ENCODE data around the gene DENND1A.

The DENND1A gene

DNA sequence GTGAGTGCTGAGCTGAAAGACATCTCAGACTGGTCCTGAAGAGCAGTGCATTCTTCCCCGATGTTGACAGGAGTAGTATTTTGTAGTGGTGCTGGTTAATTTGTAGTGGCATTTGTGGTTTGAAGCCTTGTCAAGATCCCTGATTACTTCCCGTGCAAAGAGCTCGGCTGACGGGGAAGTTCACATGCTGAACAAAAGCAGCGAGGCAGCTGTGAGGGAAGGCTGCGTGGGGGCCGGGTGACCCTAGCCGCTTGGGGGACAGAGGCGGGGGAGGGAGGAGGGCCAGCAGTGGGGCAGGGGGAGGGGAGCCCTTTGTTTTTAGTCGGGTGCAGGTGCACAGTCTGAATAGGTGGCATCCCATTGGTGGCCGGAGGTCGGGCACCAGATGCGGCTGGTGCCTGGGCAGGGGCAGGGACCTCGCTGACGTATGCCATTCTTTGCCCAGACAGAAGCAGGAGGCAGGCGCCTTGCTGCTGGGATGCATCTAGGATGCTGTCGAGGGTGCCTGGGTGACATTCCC, 509.3 kb downstream of the DENND1A start:
- no peak for DNase-seq

GRCh38 chr9:123419721-123420591, 510.0 kb downstream of the DENND1A start:
- DNase-seq, result no peak

- no peak for DNase-seq
Measured at GRCh38 chr9:123419091-123419490, 510.8 kb downstream of the DENND1A start.

- no peak for DNase-seq
Measured at GRCh38 chr9:123418506-123418905, 511.4 kb downstream of the DENND1A start.

GRCh38 chr9:123418052-123418430, 511.9 kb downstream of the DENND1A start:
- DNase-seq, result no peak

- no peak for DNase-seq
Measured at GRCh38 chr9:123417289-123418051, 512.5 kb downstream of the DENND1A start.

GRCh38 chr9:123416176-123416575, 513.8 kb downstream of the DENND1A start:
- DNase-seq, result no peak

DNA sequence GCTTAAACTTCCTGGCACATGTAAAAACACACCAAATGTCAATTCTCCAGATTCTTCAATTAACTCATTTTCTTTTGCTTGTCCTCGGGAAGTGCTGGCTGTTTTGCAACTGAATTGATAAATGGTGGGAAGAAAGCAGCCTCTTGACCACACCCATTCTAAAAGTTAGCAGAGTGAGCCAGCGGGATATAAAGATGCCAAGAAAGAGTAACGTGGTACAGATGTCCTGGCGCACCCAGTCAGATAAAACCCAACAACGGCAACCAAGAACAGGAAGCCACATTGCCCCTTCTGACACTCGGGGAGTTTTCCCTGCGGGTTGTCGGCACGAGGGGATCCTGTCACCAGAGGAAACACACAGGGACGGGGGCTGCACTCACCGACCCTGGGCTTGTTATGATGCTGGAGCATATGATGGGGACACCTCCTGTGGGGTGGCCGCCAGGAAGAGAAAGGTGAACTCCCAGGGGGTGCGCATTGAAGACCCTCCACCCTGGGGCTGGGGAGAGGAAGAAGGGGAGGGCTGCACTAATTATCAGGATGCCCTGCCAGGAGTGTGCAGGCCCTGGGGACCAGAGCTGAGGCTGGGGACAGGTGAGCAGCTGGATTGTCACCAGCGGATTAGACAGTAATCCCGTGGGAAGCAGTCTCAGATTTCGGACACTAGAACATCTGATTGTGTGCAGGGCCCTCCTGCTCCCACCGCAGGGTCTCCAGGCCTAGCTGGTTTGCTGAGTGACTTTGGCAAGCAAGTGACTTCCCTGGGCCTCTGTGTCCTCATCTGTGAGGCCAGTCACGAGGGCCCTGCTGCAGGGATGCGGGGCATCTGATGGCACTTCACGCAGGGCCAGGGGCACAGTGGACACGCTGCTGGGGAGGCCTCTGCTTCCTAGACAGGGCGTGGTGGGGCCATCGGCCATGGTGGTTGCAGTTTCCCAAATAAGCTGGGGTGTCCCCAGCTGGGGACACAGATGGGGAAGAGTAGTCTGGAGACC, 514.7 kb downstream of the DENND1A start:
- DNase-seq, result no peak

GRCh38 chr9:123414204-123414603, 515.7 kb downstream of the DENND1A start:
- no peak for DNase-seq

- DNase-seq, result no peak
Measured at GRCh38 chr9:123412171-123412820, 517.6 kb downstream of the DENND1A start.

DNA sequence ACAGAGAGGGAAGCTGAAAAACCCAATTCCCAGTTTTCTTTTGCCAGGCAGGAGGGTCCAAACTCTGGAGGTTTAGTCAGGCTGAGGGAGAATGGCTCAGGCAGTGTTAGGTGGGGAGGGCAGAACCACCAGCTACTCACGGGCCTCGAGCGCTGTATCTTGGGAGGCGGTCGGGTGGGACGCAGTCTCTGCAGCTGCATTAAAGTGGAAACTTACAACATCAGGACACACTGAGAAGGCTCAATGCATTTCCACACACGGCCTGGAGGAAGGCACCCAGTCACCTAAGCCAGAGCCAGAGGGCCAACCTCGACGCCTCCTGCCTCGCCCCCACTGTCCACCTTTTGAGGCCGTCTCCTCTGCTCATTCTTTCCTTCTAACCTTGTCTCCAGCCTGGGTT, 518.3 kb downstream of the DENND1A start:
- no peak for DNase-seq

DNA sequence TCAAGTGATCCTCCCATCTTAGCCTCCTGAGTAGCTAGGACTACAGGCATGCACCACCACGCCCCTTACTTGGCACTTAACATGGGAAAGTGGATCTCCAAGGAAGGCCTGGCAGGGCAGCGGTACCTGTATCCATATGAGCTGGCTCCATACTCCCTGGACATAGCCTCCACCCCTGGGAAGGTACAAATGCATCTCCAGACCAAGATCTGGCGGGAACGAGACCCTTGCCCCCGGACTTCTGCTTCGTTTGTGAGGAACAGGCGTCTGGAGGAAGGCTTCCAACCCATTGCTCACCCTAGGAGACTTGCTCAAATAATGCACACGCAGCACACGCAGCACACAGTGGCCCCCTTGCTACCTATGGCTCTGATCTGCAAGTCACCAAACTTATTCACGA, 518.7 kb downstream of the DENND1A start:
- DNase-seq, result no peak

DNA sequence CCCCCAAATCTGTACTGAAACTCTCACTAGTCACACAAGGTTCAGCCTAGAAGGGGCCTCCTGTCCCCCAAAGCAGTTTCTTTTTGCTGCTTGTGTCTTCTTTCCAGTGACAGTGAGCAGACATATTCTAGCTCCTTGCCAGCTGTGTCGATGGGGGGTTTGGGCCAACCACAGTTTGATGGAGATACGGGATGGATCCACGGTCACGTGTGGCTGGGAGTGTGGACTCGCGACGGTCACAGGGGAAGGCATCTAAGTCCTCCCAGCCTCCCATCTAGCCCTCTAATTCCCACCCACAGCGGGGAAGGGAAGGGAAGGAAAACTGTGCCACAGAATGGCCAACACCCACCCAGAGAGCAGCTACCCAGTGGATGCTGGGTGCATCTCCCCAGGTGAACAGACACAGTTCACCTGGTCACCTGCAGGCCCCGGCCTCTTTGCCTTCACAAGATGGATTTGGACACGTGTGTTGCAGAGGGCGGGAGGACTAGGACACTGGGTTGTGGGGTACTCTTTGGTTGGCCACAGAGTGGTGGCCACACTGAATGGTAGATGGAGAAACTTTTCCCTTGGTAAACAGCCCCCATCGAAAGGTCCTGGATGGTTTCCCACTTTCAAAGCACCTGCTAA, 519.5 kb downstream of the DENND1A start:
- no peak for DNase-seq

DNA sequence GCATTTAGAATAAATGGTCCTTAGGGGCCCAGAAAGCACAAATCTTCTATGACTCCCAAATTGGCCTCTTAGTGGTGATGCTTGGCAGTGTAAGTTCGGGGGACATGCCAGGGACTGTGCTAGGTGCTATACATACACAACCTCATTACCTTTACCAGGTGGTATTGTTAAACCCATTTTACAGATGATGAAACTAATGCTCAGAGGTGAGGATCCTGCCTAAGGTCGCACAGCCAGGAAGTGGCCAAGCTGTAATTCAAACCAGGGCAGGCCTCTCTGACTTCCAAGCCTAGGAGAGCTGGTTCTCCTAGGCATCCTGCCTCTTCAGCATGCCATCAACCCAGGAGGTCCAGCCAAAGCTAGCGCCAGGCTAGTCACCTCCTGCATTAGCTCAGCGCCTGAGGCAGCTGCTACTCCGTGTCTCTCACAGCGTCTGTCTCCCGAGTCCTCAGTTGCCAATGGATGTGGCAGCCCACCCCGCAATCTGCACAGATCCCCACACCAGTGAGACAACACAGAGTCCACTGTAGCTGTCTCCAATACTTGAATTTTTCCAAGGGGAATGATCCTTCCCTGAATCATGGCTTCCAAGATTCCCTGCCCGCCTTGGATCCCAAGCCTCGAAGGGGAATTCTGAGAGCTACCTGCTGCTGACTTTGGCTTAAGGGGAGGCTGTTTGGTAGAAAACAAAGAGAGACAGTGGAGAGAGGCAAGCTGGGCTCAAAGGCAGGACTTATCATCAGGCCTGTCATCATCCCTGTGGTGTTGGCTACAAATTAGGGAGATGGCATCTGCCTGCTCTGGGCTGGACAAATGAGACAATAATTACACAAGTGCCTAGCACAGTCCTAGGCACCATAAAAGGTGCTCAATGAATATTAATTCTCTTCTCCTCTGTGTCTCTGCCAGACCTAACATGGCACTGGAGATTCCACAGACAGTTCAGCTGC, 521.3 kb downstream of the DENND1A start:
- no peak for DNase-seq

- DNase-seq, result no peak
Measured at GRCh38 chr9:123407217-123407851, 522.6 kb downstream of the DENND1A start.

DNA sequence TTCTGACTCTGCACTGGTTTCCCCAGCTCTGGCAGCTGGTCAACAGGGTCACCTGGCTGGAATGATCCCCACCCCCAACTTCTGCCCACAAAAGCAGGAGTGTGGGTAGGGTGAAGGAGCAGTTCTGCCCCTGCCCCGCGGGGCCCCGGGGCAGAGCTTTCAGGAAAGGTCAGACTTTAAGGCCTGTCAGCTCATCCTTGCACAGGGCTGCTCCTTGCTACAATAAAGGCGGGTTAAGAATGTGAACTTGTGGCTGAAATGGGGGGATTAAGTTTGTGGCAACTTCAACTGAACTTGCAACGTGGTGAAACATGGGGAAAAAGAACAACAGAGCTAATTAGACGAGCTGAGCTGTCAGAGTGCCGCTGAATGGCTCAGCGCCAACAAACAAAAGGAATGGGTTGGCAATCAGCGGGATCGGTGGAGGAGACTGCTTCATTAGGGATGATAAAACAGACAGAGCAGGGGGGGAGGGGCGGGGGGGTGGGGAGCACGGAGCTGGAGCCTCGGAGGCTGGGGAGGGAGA, 523.2 kb downstream of the DENND1A start:
- DNase-seq, result peak; percentile 4

DNA sequence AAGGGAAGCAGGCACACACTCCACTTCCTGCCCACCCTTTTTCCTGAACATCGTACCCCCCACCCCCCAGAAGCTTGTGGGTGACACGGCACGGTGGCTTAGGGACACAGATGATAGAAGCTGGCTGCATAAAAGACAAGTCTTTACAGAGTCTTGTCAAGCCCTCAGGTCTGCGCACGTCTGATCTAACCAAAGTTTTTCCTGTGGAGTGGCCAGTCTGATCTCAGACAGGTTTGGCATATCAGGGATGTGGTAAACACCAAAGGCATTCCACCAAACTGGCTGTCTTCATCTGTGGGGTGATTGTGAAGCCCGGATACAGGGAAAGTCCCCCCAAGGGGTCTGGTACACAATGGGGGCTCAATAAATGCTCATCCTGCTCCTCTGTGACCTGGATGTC, 523.9 kb downstream of the DENND1A start:
- no peak for DNase-seq

DNA sequence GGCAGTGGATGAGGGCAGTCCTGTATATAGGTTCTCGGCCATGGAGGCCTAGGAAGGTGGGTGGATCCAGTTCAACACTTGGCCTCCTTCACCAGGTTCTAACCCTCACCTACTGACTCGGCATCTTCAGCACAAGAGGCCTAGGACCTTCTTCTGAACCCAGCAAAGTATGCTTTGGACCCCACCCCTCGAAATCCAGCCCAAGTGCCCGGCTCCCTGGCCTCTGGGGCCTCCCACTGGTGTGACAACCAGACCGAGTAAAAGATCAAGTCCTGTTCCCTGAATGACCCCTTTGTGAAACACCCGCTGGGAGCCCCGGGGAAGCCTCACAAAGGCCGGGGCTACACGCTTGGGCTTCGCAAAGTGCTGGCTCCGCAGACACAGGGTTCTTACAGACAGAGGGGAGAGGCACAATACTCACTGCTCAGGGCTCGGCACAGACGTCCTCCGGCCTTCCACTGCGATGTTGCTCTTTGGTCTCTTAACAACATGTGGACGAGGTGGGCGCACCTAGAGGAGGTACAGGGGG, 526.9 kb downstream of the DENND1A start:
- DNase-seq, result no peak

DNA sequence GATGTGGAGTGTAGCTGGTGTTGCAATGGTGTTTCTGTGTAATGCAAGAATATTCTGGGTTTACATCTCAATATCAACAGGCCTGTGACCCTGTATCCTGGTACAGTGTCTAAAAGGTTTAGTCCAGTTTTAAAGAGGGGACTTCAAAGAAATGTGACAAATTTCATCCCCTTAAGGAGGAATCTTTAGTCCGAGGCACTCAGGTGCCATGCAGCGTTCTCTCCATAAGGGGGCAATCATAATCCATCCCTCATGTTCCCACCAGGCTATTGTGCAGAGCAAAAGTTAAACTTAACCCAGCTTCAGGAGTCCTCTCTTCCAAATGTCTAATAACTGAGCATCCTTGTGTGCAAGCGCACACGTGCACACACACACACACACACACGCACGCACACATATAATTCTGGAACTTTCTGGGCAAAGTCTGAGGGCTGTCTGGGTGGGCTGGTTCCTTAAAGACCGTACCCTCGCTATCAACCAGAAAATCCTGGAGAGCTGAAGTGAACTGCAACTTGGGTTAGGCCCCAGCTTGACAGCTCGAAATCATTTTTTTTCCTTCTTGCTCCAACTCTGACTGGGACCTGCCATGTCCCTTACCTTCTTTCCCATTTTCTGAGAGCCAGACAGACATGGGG, 527.9 kb downstream of the DENND1A start:
- DNase-seq, result no peak
